Activated naive CD8-positive, alpha-beta T cell treated with anti-CD3 and anti-CD28 coated beads for 36 hours (primary cell): Measurements from ENCODE around the gene OGFOD3. TPM values are rescaled to one million over a fixed set of nuclear protein-coding genes. Genes with fewer than 3 reads are reported as not detected.
"Not testable (repeated sequence)": the region's sequence is repeated elsewhere in the genome, so short reads cannot be mapped to it uniquely, and the experiment has no call there.

Experiments used
- DNase-seq: peaks from one replicate; pipeline ENCODE4 v3.0.0; 2021
- H3K27ac Mint-ChIP-seq: one replicate; pipeline ENCODE4 v1.8.0; 2022; ENCODE audit warnings: mild to moderate bottlenecking, moderate library complexity, mixed read lengths
- H3K27me3 Mint-ChIP-seq: one replicate; pipeline ENCODE4 v1.8.0; 2022; ENCODE audit warnings: mild to moderate bottlenecking, mixed read lengths
- H3K36me3 Mint-ChIP-seq: one replicate; pipeline ENCODE4 v1.8.0; 2021; ENCODE audit warnings: mild to moderate bottlenecking, mixed read lengths
- H3K4me1 Mint-ChIP-seq: one replicate; pipeline ENCODE4 v1.8.0; 2021; ENCODE audit warnings: mixed read lengths
- H3K4me3 Mint-ChIP-seq: one replicate; pipeline ENCODE4 v1.8.0; 2022; ENCODE audit warnings: mild to moderate bottlenecking, moderate library complexity, mixed read lengths
- H3K9me3 Mint-ChIP-seq: one replicate; pipeline ENCODE4 v1.8.0; 2022; ENCODE audit warnings: mixed read lengths
- total RNA-seq, 2 experiments: library from RNA; stranded (reverse); gene quantifications; one replicate each; pipeline ENCODE4 v1.2.3, GENCODE V29; 2021

Gene OGFOD3
- total RNA-seq, 2 experiments from 2014 or later = 18.4 to 21.5 TPM

DNA sequence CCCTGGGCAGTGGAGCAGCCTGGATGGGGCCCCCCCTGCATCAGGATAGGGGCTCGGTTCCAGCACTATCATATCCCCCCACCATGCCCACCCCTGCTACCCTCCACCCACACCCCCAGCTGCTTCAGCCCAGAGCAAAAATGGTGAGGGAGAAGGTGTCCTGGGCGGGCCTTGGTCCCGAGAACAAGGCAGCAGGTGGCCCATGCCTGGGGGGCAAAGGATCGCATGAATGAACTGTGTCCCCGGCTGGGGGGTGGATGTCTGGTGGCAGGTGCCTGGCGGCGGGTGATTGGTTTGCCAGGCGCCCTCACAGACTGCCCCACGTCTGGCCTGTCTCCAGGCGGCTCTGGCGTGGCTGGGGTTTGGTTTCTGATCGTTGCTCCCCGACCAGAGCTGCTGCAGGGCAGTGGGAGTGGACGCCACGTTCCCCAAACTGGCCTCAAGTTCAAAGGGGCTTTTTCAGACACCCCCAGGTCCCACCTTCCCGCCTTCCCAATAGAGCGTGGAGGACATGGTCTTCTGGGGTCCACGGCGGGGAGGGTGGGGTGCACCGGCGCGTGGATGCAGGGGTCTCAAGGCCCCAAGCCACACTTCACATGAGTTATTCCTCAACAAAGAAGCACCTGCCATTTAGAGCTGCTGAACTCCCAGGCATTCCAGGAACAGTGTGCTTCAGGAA lies 34.2 kb downstream of the OGFOD3 start:
- no peak for DNase-seq
- no peak overlapping the region for H3K4me3 Mint-ChIP-seq
- H3K4me1 Mint-ChIP-seq = no peaks in the 10 kb centered on the region
- H3K9me3 Mint-ChIP-seq = no peaks in the 10 kb centered on the region
- H3K27me3 Mint-ChIP-seq = peaks cover 25% of the 10 kb centered on the region
- no peak overlapping the region for H3K27ac Mint-ChIP-seq
- no peaks in the 10 kb centered on the region for H3K36me3 Mint-ChIP-seq

- Mint-ChIP-seq H3K36me3 (no peaks in the 10 kb centered on the region), H3K27me3 (peaks cover 29% of the 10 kb centered on the region), H3K27ac (no peak overlapping the region), H3K4me1 (no peaks in the 10 kb centered on the region), H3K4me3 (no peak overlapping the region), H3K9me3 (no peaks in the 10 kb centered on the region)
- no peak for DNase-seq
These were observed 35.0 kb downstream of the OGFOD3 start for GRCh38 chr17:82383411-82383810.

- Mint-ChIP-seq H3K4me1 (no peaks in the 10 kb centered on the region), H3K27ac (no peak overlapping the region), H3K36me3 (no peaks in the 10 kb centered on the region), H3K9me3 (no peaks in the 10 kb centered on the region), H3K27me3 (peaks cover 30% of the 10 kb centered on the region), H3K4me3 (no peak overlapping the region)
- DNase-seq = no peak
These were observed 35.5 kb downstream of the OGFOD3 start for GRCh38 chr17:82382933-82383255.

DNA sequence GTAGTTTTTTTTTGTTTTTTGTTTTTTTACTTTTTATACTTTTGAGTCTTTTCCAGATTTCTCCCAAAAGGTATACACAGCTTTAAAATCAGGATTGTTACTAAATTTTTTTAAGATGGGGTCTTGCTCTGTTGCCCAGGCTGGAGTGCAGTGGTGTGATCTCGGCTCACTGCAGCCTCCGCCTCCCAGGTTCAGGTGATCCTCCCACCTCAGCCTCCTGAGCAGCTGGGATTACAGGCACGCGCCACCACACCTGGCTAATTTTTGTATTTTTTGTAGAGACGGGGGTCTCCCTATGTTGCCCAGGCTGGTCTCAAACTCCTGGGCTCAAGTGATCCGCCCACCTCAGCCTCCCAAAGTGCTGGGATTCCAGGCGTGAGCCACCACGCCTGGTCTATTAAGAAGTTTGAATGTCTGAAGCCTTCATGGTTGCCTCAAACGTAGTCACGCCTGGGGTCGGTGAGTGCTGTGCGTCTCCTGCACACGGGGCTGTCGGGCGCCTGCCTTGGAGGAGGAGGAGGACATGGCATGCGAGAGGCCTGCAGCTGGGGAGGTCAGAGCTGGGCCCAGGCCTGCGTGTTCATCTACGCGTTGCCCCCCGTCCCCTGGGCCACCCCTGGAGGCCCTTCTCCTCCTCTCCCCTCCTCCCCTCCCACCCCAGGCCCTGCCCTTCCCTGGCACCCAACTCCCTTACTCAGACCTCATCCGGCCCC lies 36.0 kb downstream of the OGFOD3 start:
- not testable (repeated sequence) for DNase-seq, H3K9me3 Mint-ChIP-seq, H3K36me3 Mint-ChIP-seq, H3K4me1 Mint-ChIP-seq, H3K27ac Mint-ChIP-seq, H3K4me3 Mint-ChIP-seq
- peaks cover 35% of the 10 kb centered on the region for H3K27me3 Mint-ChIP-seq

- not testable (repeated sequence) for H3K27ac Mint-ChIP-seq, H3K4me3 Mint-ChIP-seq, H3K4me1 Mint-ChIP-seq, DNase-seq, H3K9me3 Mint-ChIP-seq, H3K36me3 Mint-ChIP-seq
- peaks cover 37% of the 10 kb centered on the region for H3K27me3 Mint-ChIP-seq
These were observed 36.7 kb downstream of the OGFOD3 start for GRCh38 chr17:82381703-82382009.

DNA sequence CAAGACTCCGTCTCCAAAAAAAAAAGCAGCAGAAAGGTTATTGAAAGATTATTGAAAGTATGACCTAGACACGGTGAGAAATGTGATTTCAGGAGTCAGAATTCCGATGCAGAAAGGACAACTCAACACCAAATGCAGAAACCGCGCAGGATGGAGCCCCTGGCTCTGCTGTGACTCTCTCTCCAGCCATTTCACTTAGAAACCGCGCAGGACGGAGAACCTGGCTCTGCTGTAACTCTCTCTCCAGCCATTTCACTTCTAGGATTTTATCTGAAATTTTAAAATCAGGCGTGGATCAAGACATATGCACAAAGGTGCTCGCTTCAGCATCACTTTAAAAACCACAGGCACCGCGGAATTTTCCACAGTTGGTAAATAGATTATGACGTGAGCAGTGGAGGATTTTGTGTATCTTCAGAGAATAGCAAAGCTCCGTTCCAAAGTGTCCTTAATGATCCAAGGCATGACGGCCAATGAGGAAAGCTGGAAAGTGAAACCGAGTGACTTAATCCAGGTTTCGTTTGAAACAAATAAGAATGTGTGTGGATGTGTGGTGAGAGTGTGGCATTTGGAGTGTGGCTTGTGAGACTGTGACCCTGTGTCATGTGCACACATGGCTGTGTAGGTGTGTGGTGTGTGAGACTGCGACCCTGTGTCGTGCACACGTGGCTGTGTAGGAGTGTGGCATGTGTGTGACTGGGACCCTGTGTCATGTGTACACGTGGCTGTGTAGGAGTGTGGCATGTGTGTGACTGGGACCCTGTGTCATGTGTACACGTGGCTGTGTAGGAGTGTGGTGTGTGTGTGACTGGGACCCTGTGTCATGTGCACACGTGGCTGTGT lies 37.3 kb downstream of the OGFOD3 start:
- no peak overlapping the region for H3K4me3 Mint-ChIP-seq
- no peak overlapping the region for H3K27ac Mint-ChIP-seq
- no peaks in the 10 kb centered on the region for H3K9me3 Mint-ChIP-seq
- DNase-seq = no peak
- no peaks in the 10 kb centered on the region for H3K36me3 Mint-ChIP-seq
- H3K4me1 Mint-ChIP-seq = no peaks in the 10 kb centered on the region
- H3K27me3 Mint-ChIP-seq = peaks cover 42% of the 10 kb centered on the region

DNA sequence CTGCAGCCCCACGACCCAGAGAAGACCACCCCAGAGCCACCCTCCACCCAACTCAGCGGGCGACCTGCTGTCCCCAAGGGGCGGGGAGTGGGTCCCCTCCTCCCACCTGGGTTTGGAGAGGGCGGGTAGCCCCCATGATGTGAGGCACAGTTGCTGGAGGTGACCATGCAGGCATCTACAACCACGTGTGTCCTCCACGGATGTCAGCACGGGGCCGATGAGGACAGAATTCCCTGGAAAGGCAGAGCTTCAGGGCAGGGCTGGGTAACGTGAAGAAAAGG lies 39.7 kb downstream of the OGFOD3 start:
- no peaks in the 10 kb centered on the region for H3K4me1 Mint-ChIP-seq
- peaks cover 54% of the 10 kb centered on the region for H3K27me3 Mint-ChIP-seq
- H3K27ac Mint-ChIP-seq = no peak overlapping the region
- DNase-seq = no peak
- H3K4me3 Mint-ChIP-seq = no peak overlapping the region
- H3K9me3 Mint-ChIP-seq = no peaks in the 10 kb centered on the region
- H3K36me3 Mint-ChIP-seq = no peaks in the 10 kb centered on the region

- H3K36me3 Mint-ChIP-seq = no peaks in the 10 kb centered on the region
- DNase-seq = no peak
- no peak overlapping the region for H3K27ac Mint-ChIP-seq
- no peaks in the 10 kb centered on the region for H3K9me3 Mint-ChIP-seq
- no peak overlapping the region for H3K4me3 Mint-ChIP-seq
- H3K27me3 Mint-ChIP-seq = peaks cover 60% of the 10 kb centered on the region
- peaks cover under 1% of the 10 kb centered on the region for H3K4me1 Mint-ChIP-seq
These were observed 40.3 kb downstream of the OGFOD3 start for GRCh38 chr17:82377924-82378740.

GRCh38 chr17:82377294-82377693 lies 41.1 kb downstream of the OGFOD3 start:
- H3K9me3 Mint-ChIP-seq, H3K27ac Mint-ChIP-seq, H3K4me3 Mint-ChIP-seq, H3K36me3 Mint-ChIP-seq, H3K4me1 Mint-ChIP-seq, DNase-seq: not testable (repeated sequence)
- H3K27me3 Mint-ChIP-seq = peaks cover 65% of the 10 kb centered on the region

DNA sequence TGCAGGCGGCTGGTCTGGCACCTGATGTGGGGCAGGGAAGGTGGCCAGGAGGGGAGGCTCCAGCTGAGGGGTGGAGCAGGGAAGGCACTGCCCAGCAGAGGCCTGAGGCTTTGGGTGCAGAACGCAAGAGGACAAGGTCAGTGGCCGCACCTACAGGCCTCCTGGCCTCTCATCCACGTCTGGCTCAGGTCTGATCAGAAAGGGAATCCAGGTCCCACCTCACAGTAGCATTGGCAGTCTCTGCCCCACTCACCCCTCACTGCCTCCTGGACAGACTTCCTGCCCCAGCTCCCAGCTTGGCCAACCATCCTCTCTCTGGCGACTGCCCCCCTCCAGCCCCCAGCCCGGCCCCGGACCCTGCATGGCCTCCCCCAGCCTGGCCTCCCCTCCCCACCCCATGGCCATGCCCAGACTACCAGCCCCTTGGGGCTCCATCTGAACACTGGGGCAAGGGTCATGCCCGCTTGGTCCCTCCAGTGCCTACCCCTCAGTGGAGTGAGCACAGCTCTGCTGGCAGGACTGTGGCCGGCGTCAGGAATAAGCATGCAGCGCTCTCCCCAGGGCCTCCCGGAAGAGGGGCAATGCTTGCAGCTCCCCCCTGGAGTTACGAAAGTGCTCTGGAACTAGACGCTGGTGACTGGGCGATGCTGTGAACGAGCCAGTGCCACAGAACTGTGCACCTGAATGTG lies 42.2 kb downstream of the OGFOD3 start:
- Mint-ChIP-seq H3K27me3 (peaks cover 61% of the 10 kb centered on the region), H3K36me3 (no peaks in the 10 kb centered on the region), H3K4me3 (no peak overlapping the region), H3K9me3 (no peaks in the 10 kb centered on the region), H3K4me1 (peaks cover 9% of the 10 kb centered on the region), H3K27ac (no peak overlapping the region)
- DNase-seq = no peak

DNA sequence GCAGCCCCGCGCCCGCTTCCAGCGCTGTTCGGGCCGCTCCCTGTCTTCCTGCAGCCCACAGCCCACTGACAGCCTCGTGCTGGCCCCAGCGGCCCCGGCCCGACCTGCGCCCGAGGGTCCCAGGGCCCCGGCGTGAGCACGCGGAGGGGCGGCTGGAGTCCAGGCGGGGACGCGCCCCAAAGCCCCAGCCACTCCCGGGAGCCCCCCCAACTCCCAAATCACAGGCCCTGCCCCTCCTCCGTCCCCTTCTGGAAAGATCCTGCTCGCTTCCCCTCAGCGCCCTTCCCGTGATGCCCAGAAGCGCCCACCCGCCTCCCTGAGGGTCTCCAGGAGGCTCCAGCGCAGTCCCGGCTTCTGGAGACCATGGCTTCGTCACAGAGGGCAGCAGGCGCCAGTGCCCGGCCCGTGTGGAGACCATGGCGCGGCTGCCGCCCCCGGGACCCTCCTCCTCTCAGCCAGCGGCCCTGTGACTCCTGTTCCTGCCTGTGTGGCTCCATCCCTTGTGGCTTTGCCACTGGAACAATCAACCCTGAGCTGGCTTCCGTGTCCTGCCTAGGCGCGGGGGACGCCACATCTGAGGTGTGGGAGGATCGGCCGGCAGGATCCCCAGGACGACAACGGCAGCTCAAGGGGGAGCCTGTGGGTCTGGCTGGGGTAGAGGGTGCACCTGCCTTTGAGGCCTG lies 42.9 kb downstream of the OGFOD3 start:
- Mint-ChIP-seq H3K9me3 (no peaks in the 10 kb centered on the region), H3K4me1 (peaks cover 15% of the 10 kb centered on the region), H3K4me3 (no peak overlapping the region), H3K36me3 (no peaks in the 10 kb centered on the region), H3K27me3 (peaks cover 61% of the 10 kb centered on the region), H3K27ac (no peak overlapping the region)
- DNase-seq = no peak

DNA sequence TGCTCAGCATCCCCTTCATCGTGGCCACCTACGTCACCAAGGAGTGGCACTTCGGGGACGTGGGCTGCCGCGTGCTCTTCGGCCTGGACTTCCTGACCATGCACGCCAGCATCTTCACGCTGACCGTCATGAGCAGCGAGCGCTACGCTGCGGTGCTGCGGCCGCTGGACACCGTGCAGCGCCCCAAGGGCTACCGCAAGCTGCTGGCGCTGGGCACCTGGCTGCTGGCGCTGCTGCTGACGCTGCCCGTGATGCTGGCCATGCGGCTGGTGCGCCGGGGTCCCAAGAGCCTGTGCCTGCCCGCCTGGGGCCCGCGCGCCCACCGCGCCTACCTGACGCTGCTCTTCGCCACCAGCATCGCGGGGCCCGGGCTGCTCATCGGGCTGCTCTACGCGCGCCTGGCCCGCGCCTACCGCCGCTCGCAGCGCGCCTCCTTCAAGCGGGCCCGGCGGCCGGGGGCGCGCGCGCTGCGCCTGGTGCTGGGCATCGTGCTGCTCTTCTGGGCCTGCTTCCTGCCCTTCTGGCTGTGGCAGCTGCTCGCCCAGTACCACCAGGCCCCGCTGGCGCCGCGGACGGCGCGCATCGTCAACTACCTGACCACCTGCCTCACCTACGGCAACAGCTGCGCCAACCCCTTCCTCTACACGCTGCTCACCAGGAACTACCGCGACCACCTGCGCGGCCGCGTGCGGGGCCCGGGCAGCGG lies 43.6 kb downstream of the OGFOD3 start:
- no peak overlapping the region for H3K27ac Mint-ChIP-seq
- peaks cover 16% of the 10 kb centered on the region for H3K4me1 Mint-ChIP-seq
- H3K4me3 Mint-ChIP-seq = no peak overlapping the region
- H3K9me3 Mint-ChIP-seq = no peaks in the 10 kb centered on the region
- peaks cover 60% of the 10 kb centered on the region for H3K27me3 Mint-ChIP-seq
- H3K36me3 Mint-ChIP-seq = no peaks in the 10 kb centered on the region
- no peak for DNase-seq

DNA sequence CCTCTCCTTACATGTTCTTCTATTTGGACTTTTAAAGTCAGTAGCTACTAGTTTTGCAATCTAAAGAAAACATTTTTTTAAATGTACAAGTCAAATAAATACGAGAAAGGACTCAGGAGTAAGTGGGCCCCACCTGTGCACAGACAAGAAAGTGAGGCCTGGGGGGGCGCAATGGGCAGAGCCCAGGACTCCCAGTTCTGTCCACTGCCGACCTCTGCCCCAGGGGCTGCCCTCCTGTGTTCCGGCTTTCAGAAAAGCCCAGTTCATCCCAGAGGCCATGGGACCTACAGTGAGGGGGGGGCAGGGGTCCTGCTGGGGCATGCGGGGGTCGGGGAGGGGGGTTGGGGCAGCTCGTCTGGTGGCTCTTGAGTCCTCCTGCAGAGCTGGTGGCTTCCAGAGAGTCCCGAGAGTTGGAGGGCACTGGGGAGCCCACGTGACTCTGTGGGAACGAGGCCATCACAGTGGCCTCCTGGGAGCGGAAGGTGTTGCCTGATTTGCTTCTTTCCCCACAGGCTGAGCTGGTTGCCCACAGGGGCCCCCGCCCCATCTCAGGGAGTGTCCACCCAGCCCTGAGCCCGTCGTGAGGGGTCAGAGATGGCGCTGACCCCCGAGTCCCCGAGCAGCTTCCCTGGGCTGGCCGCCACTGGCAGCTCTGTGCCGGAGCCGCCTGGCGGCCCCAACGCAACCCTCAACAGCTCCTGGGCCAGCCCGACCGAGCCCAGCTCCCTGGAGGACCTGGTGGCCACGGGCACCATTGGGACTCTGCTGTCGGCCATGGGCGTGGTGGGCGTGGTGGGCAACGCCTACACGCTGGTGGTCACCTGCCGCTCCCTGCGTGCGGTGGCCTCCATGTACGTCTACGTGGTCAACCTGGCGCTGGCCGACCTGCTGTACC lies 44.4 kb downstream of the OGFOD3 start:
- H3K27ac Mint-ChIP-seq = no peak overlapping the region

More for the DNA sequence above, 44.4 kb downstream of the OGFOD3 start:
- no peaks in the 10 kb centered on the region for H3K9me3 Mint-ChIP-seq
- H3K4me3 Mint-ChIP-seq = no peak overlapping the region
- no peaks in the 10 kb centered on the region for H3K36me3 Mint-ChIP-seq
- peaks cover 16% of the 10 kb centered on the region for H3K4me1 Mint-ChIP-seq
- H3K27me3 Mint-ChIP-seq = peaks cover 65% of the 10 kb centered on the region
- no peak for DNase-seq
